ENCODE data around the gene HS3ST3A1. TPM values are rescaled to one million over a fixed set of nuclear protein-coding genes. Genes with fewer than 3 reads are reported as not detected.

HS3ST3A1 gene
- total RNA-seq, 1 experiment from 2014 or later: 3.4 TPM

DNA sequence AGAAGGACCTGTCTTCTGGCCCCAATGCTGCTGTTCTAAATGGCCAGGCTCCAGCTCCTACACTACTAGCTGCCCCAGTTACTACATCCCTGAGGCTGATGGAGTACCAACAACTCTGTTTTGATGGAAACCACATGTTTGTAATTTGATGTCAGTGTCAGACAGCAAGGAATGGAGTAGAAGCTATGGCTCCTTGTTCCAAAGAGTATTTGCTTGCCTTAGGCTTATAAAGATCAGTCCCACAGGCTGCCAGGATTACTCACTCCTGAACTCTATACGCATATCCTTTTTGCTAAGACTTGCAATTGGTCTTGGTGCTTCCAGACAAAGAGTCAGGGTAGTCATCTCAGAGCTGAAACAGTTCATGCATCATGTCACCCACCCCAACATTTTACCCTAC, 139.6 kb downstream of the HS3ST3A1 start:
- H4K20me1 ChIP-seq (ENCODE audit: control insufficient read depth, insufficient read depth, insufficient read length): no peaks in the 10 kb centered on the region
- H3K27me3 Mint-ChIP-seq (ENCODE audit: low read depth): peaks cover 2% of the 10 kb centered on the region; the same call in 1 of the 2 replicates
- H3K9me3 ChIP-seq (ENCODE audit: control insufficient read depth, low read depth, low read length): no peaks in the 10 kb centered on the region
- H2AK5ac ChIP-seq (ENCODE audit: insufficient read length, low read length): no peak overlapping the region
- H3K27ac ChIP-seq (ENCODE audit: insufficient read length, low read depth, low read length): no peak overlapping the region
- no peak overlapping the region for H3K4me3 Mint-ChIP-seq
- no peak for DNase-seq
- H3K23me2 ChIP-seq (ENCODE audit: insufficient read length, low read depth, low read length, poor library complexity, severe bottlenecking): no peaks in the 10 kb centered on the region
- H3K4ac ChIP-seq (ENCODE audit: low read depth, low read length): no peak overlapping the region
- no peak overlapping the region for H4K5ac ChIP-seq (ENCODE audit: insufficient read length, low read depth, low read length)
- no peaks in the 10 kb centered on the region for H3K9me3 Mint-ChIP-seq
- WGBS (ENCODE audit: extremely low coverage, insufficient read length, low lambda C conversion rate): no CpG with 5 or more reads among the region's 1 CpG
- H3K14ac ChIP-seq (ENCODE audit: insufficient read depth, low read length): no peak overlapping the region
- H4K91ac ChIP-seq (ENCODE audit: insufficient read length, low read depth, low read length): no peak overlapping the region
- H3K27me3 ChIP-seq (ENCODE audit: insufficient read depth, low read length): no peaks in the 10 kb centered on the region
- no peak overlapping the region for H3K4me2 ChIP-seq (ENCODE audit: insufficient read depth, insufficient read length, low read length)
- H3K4me1 Mint-ChIP-seq: no peaks in the 10 kb centered on the region
- H3K36me3 Mint-ChIP-seq (ENCODE audit: insufficient read depth in 1 of 3, low read depth in 3 of 3): no peaks in the 10 kb centered on the region; a peak in 1 of 7 replicates
- H2BK120ac ChIP-seq (ENCODE audit: low read depth, low read length, poor library complexity, severe bottlenecking): no peak overlapping the region
- H4K8ac ChIP-seq (replicated peaks; ENCODE audit: insufficient read length, low read depth, low read length): no peak overlapping the region
- no peaks in the 10 kb centered on the region for H3K4me1 ChIP-seq (ENCODE audit: insufficient read depth, low read length)
- no peak overlapping the region for H3T11ph ChIP-seq (ENCODE audit: low read length)
- no peak overlapping the region for H2BK15ac ChIP-seq (ENCODE audit: low read depth, low read length)
- TF ChIP-seq, protein P1, sequence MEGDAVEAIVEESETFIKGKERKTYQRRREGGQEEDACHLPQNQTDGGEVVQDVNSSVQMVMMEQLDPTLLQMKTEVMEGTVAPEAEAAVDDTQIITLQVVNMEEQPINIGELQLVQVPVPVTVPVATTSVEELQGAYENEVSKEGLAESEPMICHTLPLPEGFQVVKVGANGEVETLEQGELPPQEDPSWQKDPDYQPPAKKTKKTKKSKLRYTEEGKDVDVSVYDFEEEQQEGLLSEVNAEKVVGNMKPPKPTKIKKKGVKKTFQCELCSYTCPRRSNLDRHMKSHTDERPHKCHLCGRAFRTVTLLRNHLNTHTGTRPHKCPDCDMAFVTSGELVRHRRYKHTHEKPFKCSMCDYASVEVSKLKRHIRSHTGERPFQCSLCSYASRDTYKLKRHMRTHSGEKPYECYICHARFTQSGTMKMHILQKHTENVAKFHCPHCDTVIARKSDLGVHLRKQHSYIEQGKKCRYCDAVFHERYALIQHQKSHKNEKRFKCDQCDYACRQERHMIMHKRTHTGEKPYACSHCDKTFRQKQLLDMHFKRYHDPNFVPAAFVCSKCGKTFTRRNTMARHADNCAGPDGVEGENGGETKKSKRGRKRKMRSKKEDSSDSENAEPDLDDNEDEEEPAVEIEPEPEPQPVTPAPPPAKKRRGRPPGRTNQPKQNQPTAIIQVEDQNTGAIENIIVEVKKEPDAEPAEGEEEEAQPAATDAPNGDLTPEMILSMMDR (conservative IDR thresholded peaks at IDR 0.05): no peak
- no peak overlapping the region for H2BK5ac ChIP-seq (ENCODE audit: insufficient read length, low read length)
- H3K18ac ChIP-seq (ENCODE audit: insufficient read length, low read depth, low read length): no peak overlapping the region
- H3K79me2 ChIP-seq (ENCODE audit: insufficient read depth, low read length): no peaks in the 10 kb centered on the region
- no peak overlapping the region for H3K23ac ChIP-seq (ENCODE audit: insufficient read length, low read depth, low read length)
- H2BK20ac ChIP-seq (ENCODE audit: low read depth, low read length, poor library complexity, severe bottlenecking): no peak overlapping the region
- no peak overlapping the region for H2AFZ ChIP-seq (ENCODE audit: low read length)
- H2BK12ac ChIP-seq (ENCODE audit: insufficient read length, low read depth, low read length): no peak overlapping the region
- H3K56ac ChIP-seq (ENCODE audit: insufficient read length, low read depth, low read length): no peak overlapping the region
- H3K27ac Mint-ChIP-seq: no peak overlapping the region
- H3K79me1 ChIP-seq (ENCODE audit: insufficient read depth, low read depth, low read length, poor library complexity, severe bottlenecking): no peaks in the 10 kb centered on the region
- H3K9ac ChIP-seq (ENCODE audit: extremely low read depth, insufficient read length, low read length): no peak overlapping the region
